MCF 10A (cell line): Measurements from ENCODE around the gene SMIM41. TPM values are rescaled to one million over a fixed set of nuclear protein-coding genes. Genes with fewer than 3 reads are reported as not detected.

ENCODE experiments used
- BruUV-seq: library from RNA; stranded (reverse); fragments of 400-500 nt; replicated peaks from 2 replicates; lab custom pipeline; 2021; lab: Mats Ljungman, UMichigan
- CTCF ChIA-PET: fragments of 300-600 bp; sonication (Branson Sonifier 250); formaldehyde crosslinking; extraction: SDS; loops from one replicate; lab custom pipeline; 2021; ENCODE audit warnings: antibody characterized with exemption, inconsistent platforms; lab: Yijun Ruan, JAX
- POLR2A ChIA-PET: fragments of 300-600, 350-650 bp; sonication (Branson Sonifier 250); formaldehyde crosslinking; extraction: SDS; loops from one replicate; lab custom pipeline; 2020; ENCODE audit warnings: antibody characterized with exemption, inconsistent platforms; lab: Yijun Ruan, JAX
- DNase-seq: peaks from one replicate; pipeline ENCODE4 v3.0.0-alpha.2; 2018; ENCODE audit not compliant: unreplicated experiment
- H3K27ac Mint-ChIP-seq: one replicate; pipeline ENCODE4 v1.8.0; 2022; ENCODE audit warnings: mild to moderate bottlenecking, low read depth, mixed read lengths; ENCODE audit not compliant: unreplicated experiment
- H3K27me3 Mint-ChIP-seq: one replicate; pipeline ENCODE4 v1.8.0; 2022; ENCODE audit warnings: mixed read lengths; ENCODE audit not compliant: insufficient read depth, unreplicated experiment
- H3K36me3 Mint-ChIP-seq: one replicate; pipeline ENCODE4 v1.8.0; 2022; ENCODE audit warnings: mild to moderate bottlenecking, moderate library complexity, mixed read lengths; ENCODE audit not compliant: insufficient read depth, unreplicated experiment
- H3K4me1 Mint-ChIP-seq: one replicate; pipeline ENCODE4 v1.8.0; 2022; ENCODE audit warnings: mixed read lengths; ENCODE audit not compliant: insufficient read depth, unreplicated experiment
- H3K4me3 Mint-ChIP-seq: one replicate; pipeline ENCODE4 v1.8.0; 2022; ENCODE audit warnings: mild to moderate bottlenecking, moderate library complexity, mixed read lengths; ENCODE audit not compliant: unreplicated experiment
- H3K9me3 Mint-ChIP-seq: one replicate; pipeline ENCODE4 v1.8.0; 2022; ENCODE audit warnings: mixed read lengths; ENCODE audit not compliant: unreplicated experiment
- intact Hi-C: fragments of 100-400 bp; cut with micrococcal nuclease; formaldehyde crosslinking; loops from 2 replicates; pipeline ENCODE4 v1.14.1; 2022
- total RNA-seq: library from RNA; stranded (reverse); gene quantifications from 2 replicates; pipeline ENCODE4 v1.2.3, GENCODE V29; 2022
- TF ChIP-seq, protein P1 (sequence below): fragments of 200-600 bp; IDR thresholded peaks from one replicate; pipeline ENCODE4 v1.8.0; 2022; ENCODE audit warnings: antibody characterized with exemption, mild to moderate bottlenecking; ENCODE audit not compliant: unreplicated experiment

Gene SMIM41
- total RNA-seq, 1 experiment from 2014 or later, result not detected

DNA sequence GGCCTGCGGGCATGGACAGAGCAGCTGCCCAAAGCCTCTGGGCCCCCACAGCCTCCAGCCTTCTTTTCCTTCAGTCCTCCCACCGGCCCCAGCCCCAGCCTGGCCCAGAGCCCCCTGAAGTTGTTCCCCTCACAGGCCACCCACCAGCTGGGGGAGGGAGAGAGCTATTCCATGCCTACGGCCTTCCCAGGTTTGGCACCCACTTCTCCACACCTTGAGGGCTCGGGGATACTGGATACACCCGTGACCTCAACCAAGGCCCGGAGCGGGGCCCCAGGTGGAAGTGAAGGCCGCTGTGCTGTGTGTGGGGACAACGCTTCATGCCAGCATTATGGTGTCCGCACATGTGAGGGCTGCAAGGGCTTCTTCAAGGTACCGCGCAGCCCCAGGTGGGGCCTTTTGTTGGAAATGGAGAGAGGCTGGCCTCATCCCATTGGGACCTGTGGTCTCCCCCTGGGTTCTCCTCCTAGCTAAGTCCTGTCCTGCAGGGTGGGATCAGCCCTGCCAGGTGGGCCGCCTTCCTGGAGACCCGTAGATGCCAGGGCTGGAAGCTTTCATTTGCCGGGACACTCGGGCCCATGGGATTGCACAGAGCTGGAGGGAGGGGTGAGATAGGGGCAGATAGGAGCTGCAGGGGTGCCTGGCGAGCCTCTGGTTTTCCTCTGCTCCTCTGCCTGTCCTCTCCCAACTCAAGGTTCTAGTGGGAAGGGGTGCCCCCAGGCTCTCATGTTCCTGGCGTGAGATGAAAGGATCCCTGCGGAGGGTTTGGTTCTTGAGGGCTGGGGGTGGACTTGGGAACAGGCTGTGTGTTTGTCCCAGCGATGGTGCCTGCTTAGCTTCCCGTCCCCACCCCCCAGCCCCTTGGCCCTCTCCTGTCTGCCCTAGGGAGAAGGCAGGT is 24.4 kb upstream of the SMIM41 start:
- H3K4me3 Mint-ChIP-seq, result no peak overlapping the region
- H3K4me1 Mint-ChIP-seq, result peaks cover 11% of the 10 kb centered on the region
- POLR2A ChIA-PET, result interaction anchor here (0.6 kb wide), 1 partner anchor 11 kb away, joined by 3 read pairs; no protein-coding TSS in a partner anchor
- no peak for DNase-seq
- intact Hi-C loops, result no loop called here
- H3K27ac Mint-ChIP-seq, result no peak overlapping the region
- TF ChIP-seq, protein P1, sequence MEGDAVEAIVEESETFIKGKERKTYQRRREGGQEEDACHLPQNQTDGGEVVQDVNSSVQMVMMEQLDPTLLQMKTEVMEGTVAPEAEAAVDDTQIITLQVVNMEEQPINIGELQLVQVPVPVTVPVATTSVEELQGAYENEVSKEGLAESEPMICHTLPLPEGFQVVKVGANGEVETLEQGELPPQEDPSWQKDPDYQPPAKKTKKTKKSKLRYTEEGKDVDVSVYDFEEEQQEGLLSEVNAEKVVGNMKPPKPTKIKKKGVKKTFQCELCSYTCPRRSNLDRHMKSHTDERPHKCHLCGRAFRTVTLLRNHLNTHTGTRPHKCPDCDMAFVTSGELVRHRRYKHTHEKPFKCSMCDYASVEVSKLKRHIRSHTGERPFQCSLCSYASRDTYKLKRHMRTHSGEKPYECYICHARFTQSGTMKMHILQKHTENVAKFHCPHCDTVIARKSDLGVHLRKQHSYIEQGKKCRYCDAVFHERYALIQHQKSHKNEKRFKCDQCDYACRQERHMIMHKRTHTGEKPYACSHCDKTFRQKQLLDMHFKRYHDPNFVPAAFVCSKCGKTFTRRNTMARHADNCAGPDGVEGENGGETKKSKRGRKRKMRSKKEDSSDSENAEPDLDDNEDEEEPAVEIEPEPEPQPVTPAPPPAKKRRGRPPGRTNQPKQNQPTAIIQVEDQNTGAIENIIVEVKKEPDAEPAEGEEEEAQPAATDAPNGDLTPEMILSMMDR, result no peak
- peaks cover 11% of the 10 kb centered on the region for H3K36me3 Mint-ChIP-seq
- no TSS peak for BruUV-seq
- CTCF ChIA-PET, result interaction anchor here (0.9 to 1.6 kb wide), 4 partner anchors 9 to 32 kb away, joined by 4 to 7 read pairs (median 4); no protein-coding TSS in a partner anchor
- no peaks in the 10 kb centered on the region for H3K9me3 Mint-ChIP-seq
- H3K27me3 Mint-ChIP-seq, result no peaks in the 10 kb centered on the region

DNA sequence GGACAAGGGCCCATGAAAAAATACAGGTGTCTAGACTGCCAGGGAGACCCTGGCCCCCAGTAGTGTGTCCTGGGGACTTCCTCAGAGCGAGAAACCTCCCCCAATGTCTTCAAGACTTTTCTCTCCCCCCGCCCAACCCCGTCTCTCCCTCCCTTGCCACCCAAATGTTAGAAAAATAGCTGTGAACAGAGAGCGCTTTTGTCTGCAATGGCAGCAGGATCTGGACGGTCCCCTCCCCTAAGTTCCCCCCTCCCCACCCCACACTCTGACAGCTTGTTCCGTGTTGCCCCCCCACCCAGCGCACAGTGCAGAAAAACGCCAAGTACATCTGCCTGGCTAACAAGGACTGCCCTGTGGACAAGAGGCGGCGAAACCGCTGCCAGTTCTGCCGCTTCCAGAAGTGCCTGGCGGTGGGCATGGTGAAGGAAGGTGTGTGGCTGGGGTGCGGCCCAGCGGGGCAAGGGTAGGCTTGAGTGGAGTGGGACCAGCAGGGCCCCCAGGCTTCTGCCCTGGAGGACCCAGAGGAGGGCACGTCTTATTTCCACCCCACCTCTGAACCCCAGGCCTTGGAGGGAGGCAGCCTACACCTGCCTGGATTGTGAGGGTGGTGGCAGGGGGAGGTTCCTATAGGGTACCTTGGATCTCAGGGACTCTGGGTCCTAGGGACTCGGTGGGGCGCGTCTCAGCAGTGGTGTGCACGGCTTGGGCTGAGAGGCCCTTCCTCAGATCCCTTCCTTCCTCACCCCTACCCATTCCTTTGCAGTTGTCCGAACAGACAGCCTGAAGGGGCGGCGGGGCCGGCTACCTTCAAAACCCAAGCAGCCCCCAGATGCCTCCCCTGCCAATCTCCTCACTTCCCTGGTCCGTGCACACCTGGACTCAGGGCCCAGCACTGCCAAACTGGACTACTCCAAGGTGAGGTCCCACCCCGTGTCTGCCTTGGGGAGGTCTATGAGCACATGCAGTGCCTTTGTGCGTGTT is 23.5 kb upstream of the SMIM41 start:
- peaks cover 6% of the 10 kb centered on the region for H3K4me1 Mint-ChIP-seq
- TF ChIP-seq, protein P1, result no peak
- no peaks in the 10 kb centered on the region for H3K9me3 Mint-ChIP-seq
- peaks cover 6% of the 10 kb centered on the region for H3K36me3 Mint-ChIP-seq
- DNase-seq, result no peak
- no peak overlapping the region for H3K27ac Mint-ChIP-seq
- ChIA-PET CTCF (interaction anchor here (0.5 to 1.6 kb wide), 5 partner anchors 25 to 65 kb away, joined by 3 to 7 read pairs (median 3); no protein-coding TSS in a partner anchor), POLR2A (interaction anchor here (0.6 kb wide), 1 partner anchor 752 kb away, joined by 3 read pairs; no protein-coding TSS in a partner anchor)
- intact Hi-C loops, result no loop called here
- no peak overlapping the region for H3K4me3 Mint-ChIP-seq
- no peaks in the 10 kb centered on the region for H3K27me3 Mint-ChIP-seq
- no TSS peak for BruUV-seq

DNA sequence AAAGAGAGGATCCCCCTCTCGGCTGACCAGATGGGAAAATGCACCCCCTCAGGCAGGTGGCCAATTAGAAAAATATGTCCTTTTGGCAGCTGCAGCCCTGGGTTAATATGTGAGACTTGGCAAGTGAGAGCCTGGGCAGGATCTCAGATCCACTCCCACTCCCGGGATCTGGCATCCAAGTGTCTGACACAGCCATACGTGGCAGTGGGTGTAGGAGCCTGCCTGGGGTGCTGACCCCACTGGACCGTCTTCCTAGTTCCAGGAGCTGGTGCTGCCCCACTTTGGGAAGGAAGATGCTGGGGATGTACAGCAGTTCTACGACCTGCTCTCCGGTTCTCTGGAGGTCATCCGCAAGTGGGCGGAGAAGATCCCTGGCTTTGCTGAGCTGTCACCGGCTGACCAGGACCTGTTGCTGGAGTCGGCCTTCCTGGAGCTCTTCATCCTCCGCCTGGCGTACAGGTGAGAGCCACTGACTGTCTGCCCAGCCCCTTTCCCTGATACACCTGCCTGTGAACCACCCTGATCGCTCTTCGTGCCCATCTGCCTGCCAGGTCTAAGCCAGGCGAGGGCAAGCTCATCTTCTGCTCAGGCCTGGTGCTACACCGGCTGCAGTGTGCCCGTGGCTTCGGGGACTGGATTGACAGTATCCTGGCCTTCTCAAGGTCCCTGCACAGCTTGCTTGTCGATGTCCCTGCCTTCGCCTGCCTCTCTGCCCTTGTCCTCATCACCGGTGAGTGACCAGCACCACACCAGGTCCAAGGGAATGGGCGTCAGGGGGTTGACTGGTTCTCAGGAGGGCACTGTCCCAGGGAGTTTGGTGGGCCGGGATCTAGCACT is 22.5 kb upstream of the SMIM41 start:
- DNase-seq, result no peak
- POLR2A ChIA-PET, result interaction anchor here (0.6 kb wide), 1 partner anchor 753 kb away, joined by 3 read pairs; no protein-coding TSS in a partner anchor
- TF ChIP-seq, protein P1, result no peak
- H3K9me3 Mint-ChIP-seq, result no peaks in the 10 kb centered on the region
- CTCF ChIA-PET, result interaction anchor here (0.6 to 1.0 kb wide), 2 partner anchors 26 kb away, joined by 3 read pairs; no protein-coding TSS in a partner anchor
- intact Hi-C loops, result no loop called here
- peaks cover 6% of the 10 kb centered on the region for H3K36me3 Mint-ChIP-seq
- H3K4me3 Mint-ChIP-seq, result no peak overlapping the region
- H3K27ac Mint-ChIP-seq, result no peak overlapping the region
- peaks cover 3% of the 10 kb centered on the region for H3K4me1 Mint-ChIP-seq
- BruUV-seq, result no TSS peak
- no peaks in the 10 kb centered on the region for H3K27me3 Mint-ChIP-seq
